Right atrium auricular region (tissue), 2 donors: ENCODE data around the gene TMIE. TPM values are rescaled to one million over a fixed set of nuclear protein-coding genes. Genes with fewer than 3 reads are reported as not detected.

Experiments used
- DNase-seq: peaks from one replicate; pipeline ENCODE4 v3.0.0-alpha.2; 2019; ENCODE audit warnings: low spot score
- H3K27ac ChIP-seq, 2 donors: fragments of 200-600 bp; sonication (generic); 1 replicate in 1 of 2; 2 replicates in 1 of 2; pipeline ENCODE4 v1.5.1; 2016 to 2019
- H3K27me3 ChIP-seq, 2 donors: fragments of 200-600 bp; sonication (generic); one replicate each; pipeline versions ENCODE4 v1.5.1 to v1.6.0; 2017 to 2019
- H3K36me3 ChIP-seq: fragments of 200-600 bp; sonication (generic); one replicate; pipeline ENCODE4 v1.5.1; 2016
- H3K4me1 ChIP-seq, 2 donors: fragments of 200-600 bp; sonication (generic); one replicate each; pipeline versions ENCODE4 v1.5.1 to v1.6.0; 2017 to 2019
- H3K4me3 ChIP-seq, 2 donors: fragments of 200-600 bp; sonication (generic); 1 replicate in 1 of 2; 2 replicates in 1 of 2; pipeline ENCODE4 v1.5.1; 2017 to 2019; ENCODE audit warnings: mild to moderate bottlenecking in 1 of 2, moderate library complexity in 1 of 2
- H3K9me3 ChIP-seq, 2 donors: fragments of 200-600 bp; sonication (generic); one replicate each; pipeline ENCODE4 v1.5.1; 2019
- total RNA-seq, 2 donors: library from RNA; depleted of rRNA; stranded (reverse); fragments of >200 nt; gene quantifications; one replicate each; pipeline ENCODE4 v1.1.0, GENCODE V29; 2016
- TF ChIP-seq, protein P1 (sequence below), 2 donors: fragments of 200-600 bp; sonication (generic); IDR thresholded peaks; one replicate each; pipeline ENCODE4 v1.5.1; 2019; ENCODE audit warnings: antibody characterized with exemption in 2 of 2

Gene TMIE
- total RNA-seq, 2 donors from 2014 or later, result not detected

DNA sequence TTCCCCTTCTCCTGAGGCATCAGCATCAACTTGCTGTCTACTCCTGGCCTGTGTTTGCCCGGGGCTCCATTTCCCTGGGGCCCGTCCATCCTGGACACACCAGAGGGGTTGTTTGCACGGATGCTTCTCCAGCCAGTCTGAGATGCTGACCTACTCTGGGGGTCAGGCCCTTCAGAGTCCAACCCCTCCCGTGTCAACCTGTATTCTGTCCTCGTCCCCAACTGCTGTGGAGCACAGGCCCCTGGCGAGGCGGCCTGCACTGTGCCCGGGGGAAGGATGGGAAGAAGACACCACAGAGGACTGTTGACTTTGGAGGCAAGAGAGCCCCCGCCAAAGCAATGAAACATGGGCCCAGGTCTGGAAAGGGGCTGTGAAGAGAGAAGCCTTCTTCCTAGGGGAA lies 33.5 kb upstream of the TMIE start:
- H3K36me3 ChIP-seq, result no peaks in the 10 kb centered on the region
- no peak for DNase-seq
- no peaks in the 10 kb centered on the region for H3K27me3 ChIP-seq
- TF ChIP-seq, protein P1, sequence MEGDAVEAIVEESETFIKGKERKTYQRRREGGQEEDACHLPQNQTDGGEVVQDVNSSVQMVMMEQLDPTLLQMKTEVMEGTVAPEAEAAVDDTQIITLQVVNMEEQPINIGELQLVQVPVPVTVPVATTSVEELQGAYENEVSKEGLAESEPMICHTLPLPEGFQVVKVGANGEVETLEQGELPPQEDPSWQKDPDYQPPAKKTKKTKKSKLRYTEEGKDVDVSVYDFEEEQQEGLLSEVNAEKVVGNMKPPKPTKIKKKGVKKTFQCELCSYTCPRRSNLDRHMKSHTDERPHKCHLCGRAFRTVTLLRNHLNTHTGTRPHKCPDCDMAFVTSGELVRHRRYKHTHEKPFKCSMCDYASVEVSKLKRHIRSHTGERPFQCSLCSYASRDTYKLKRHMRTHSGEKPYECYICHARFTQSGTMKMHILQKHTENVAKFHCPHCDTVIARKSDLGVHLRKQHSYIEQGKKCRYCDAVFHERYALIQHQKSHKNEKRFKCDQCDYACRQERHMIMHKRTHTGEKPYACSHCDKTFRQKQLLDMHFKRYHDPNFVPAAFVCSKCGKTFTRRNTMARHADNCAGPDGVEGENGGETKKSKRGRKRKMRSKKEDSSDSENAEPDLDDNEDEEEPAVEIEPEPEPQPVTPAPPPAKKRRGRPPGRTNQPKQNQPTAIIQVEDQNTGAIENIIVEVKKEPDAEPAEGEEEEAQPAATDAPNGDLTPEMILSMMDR (IDR thresholded peaks at IDR 0.05), result no peak
- peak overlapping the region in 1 of 2 donors; percentile 82 for H3K27ac ChIP-seq
- no peaks in the 10 kb centered on the region for H3K9me3 ChIP-seq
- no peak overlapping the region for H3K4me3 ChIP-seq
- H3K4me1 ChIP-seq, result peaks cover 0 to 41% of the 10 kb centered on the region in 2 donors

DNA sequence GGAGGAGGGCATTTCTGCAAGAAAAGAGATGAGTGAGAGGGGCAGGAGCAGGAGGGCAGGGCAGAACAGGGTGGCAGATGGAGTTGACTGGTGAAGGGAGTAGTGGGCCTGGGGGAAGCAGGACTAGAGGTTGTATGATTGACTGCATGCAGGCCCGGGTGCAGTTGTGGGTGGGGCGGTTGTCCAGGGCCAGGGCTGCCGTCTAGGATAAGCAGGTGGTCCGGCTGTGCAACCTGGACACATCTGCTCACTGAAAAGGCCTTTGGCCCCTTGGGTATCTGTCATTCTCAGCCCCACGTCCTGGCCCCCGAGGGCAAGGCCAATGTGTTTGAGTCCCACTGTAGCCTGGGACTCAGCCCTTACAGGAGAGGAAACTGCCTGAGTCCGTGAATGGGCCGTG lies 33.1 kb upstream of the TMIE start:
- TF ChIP-seq, protein P1 (IDR thresholded peaks at IDR 0.05), result no peak
- Histone ChIP-seq H3K4me1 (peaks cover 0 to 36% of the 10 kb centered on the region in 2 donors), H3K4me3 (no peak overlapping the region), H3K9me3 (no peaks in the 10 kb centered on the region), H3K27ac (peak overlapping the region in 1 of 2 donors; percentile 82), H3K36me3 (no peaks in the 10 kb centered on the region), H3K27me3 (no peaks in the 10 kb centered on the region)
- DNase-seq, result no peak

DNA sequence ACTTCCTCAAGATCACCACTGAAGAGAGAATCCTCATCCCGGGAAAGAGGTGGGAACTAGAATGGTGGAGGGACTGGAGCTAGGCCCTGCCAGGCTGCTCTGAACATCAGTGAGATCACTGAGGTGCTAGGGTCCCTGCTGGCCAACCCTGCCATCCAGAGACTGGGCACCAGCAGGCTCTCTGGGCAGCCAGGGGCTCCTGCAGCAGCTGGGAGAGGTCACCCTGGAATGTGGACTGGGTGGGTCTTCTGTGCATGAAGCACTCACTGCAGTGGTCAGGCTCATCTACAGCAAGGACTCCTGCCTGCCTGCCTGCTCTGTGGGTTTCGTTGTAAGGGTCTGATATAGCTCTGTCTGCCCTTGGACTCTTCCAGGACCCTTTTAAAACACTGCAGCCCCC lies 32.6 kb upstream of the TMIE start:
- no peak overlapping the region for H3K4me3 ChIP-seq
- peaks cover 0 to 31% of the 10 kb centered on the region in 2 donors for H3K4me1 ChIP-seq
- no peak for DNase-seq
- H3K36me3 ChIP-seq, result peaks cover 2% of the 10 kb centered on the region
- peak overlapping the region in 1 of 2 donors; percentile 21 for H3K27ac ChIP-seq
- no peaks in the 10 kb centered on the region for H3K9me3 ChIP-seq
- TF ChIP-seq, protein P1 (IDR thresholded peaks at IDR 0.05), result no peak
- H3K27me3 ChIP-seq, result no peaks in the 10 kb centered on the region

DNA sequence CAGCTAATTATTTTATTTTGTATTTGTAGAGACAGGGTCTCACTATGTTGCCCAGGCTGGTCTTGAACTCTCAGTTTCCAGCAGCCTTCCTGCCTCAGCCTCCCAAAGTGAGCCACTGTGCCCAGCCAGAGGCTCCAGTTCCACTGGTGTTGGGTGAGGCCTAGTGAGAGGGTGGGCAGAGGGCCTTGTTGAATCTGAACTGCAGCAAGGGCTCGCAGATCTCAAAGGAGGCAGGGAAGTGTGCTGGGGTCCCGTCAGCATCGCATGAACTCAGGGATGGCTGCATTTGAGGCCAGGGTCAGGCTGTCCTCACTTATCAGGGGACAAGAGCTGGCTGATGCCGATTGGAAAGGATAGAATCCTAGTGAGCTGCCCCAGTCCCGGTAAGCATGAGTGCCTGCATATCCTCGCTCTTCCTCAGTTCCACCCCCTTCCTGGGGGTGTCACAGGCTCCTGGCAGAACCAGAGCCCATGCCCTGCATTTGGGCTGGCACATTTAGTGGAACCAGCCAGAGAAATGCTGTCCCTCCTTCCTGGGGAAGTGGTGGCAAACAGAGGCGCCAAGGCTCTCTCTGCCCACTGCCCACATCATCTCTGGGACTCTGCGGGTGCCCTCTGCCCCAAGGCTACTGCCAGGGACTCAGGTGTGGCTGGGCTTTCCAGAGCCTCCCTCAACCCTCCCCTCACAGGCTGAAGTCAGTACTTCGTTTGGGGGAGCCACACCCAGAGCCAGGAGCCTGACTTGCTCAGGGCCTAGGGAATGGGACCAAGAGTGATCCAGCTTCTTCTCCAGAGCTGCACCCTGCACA lies 31.8 kb upstream of the TMIE start:
- Histone ChIP-seq H3K4me3 (no peak overlapping the region), H3K27me3 (no peaks in the 10 kb centered on the region), H3K36me3 (peaks cover 10% of the 10 kb centered on the region), H3K9me3 (no peaks in the 10 kb centered on the region), H3K27ac (peak overlapping the region in 1 of 2 donors; percentile 51), H3K4me1 (peaks cover 0 to 23% of the 10 kb centered on the region in 2 donors)
- TF ChIP-seq, protein P1 (IDR thresholded peaks at IDR 0.05), result no peak
- no peak for DNase-seq

DNA sequence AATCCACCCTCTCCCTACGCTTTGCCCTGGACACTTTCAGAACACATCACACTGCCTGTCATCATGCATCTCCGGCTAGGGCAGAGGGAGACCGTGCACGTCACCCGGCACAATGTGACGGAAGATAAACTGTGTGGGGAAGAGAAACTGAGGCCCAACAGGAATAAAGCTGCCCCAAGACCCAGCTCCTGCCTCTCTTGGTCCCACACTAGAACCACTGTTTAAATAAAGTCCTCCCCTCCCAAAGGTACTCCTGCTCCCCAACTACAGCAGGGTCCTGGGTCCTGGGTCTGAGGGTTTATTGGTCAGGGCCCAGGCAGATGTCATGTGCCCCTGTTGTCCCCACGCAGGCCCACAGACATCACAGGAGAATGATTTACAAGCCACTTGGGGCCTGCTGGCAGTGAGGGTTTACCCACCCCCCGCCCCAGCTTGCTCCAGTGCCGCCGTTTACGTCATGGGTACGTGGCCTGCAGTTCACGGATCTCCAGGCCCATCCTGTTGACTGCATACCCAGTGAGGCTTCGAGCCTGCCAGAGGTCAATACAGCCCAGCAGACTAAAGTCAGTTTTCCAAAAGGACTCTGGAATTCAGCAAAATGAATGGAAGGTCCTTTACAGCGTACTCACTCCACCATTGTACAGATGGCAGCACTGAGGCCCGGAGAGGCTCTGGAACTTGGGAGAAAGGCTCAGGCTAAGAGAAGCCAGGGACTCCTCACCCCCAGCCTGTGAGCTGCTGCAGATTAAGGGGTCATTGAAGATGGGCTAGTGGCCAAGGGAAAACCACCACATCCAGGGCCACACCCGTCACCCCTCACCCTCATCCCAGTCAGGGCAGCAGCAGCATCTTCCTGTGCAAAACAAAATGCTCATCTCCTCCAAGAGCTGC lies 30.9 kb upstream of the TMIE start:
- H3K9me3 ChIP-seq, result no peaks in the 10 kb centered on the region
- H3K4me3 ChIP-seq, result no peak overlapping the region
- TF ChIP-seq, protein P1 (IDR thresholded peaks at IDR 0.05), result no peak
- H3K27ac ChIP-seq, result peak overlapping the region in 1 of 2 donors; percentile 51
- H3K4me1 ChIP-seq, result peaks cover 0 to 20% of the 10 kb centered on the region in 2 donors
- no peak for DNase-seq
- H3K27me3 ChIP-seq, result no peaks in the 10 kb centered on the region
- peaks cover 15% of the 10 kb centered on the region for H3K36me3 ChIP-seq
